Activated naive CD4-positive, alpha-beta T cell treated with Interleukin-2 at 50 U/mL for 16 hours (primary cell): Measurements from ENCODE around the gene AUTS2.

Experiments
- DNase-seq: peaks from one replicate; pipeline ENCODE4 v3.0.0-alpha.2; 2020

The AUTS2 gene

DNA sequence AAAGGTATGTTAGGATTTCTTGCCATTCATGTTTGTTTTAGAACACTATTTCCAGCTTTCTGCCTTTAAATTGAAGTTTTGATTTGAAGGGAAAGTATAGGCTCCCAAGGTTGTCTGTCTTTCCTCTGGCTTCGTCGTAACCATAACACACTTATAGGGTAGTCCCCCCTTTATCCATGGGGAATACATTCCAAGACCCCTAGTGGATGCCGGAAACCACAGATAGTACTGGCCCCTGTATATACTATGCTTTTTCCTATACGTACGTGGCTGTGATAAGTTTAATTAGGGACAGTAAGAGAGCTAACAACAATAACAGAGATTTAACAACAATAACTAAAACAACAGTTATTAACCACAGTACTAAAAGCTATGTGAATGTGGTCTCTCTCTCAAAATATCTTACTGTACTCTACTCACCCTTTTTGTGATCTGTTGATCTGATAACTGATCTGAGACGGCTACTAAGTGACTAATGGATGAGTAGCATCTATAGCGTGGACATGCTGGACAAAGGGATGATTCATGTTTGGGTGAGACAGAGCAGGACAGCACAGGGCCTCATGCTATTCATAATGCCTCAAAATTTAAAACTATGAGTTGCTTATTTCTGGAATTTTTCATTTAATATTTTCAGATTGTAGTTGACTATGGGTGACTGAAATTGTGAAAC lies 273.1 kb downstream of the AUTS2 start:
- no peak for DNase-seq

DNA sequence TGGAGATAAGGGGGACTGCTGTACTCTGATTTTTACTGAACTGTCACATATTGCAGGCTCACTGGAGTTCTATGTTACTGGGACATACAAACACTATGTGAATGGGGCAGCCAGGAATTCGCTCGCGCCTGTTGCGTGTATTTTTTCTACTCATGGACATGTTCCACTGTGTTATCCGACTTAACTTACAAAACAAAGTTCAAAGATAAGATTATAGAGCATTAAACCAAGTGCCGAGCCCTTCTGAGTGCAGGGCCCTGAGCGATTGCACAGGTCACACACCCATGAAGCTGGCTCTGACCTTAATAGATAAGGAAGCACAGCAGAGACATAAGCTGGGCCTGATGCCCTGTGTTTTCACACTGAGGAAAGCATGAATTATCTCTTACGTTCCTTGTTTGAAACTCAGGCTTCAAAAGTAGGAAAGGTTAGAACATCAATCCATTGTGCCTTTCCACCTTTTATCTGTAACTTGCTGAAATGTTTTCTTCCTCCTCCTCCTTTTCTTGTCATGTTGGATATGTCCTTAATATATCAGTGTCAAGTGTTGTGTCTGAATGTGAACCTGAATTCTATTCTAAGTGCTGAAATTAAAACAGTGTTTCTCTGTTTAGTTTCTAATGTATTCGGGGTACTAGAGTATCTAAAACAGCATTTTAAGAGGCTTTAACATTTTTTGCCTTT lies 273.8 kb downstream of the AUTS2 start:
- no peak for DNase-seq

DNA sequence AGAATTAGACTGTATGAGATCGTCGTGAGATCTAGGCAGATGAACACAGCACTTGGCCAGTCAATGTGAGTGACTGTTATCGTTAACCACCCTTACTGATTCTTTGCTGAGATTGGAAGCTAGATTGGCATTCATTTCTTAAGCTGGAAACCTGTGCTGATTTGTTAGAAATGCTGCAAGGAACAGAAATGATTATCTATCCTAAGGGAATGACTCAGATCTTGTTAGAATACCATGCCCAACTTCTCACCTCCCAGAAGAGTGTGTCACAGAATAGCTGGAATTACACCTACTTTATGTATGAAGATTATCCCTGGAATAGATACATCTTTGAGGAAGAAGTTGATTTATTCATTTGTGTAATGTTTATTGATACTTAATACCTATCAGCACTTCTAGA lies 275.2 kb downstream of the AUTS2 start:
- DNase-seq, result no peak

DNA sequence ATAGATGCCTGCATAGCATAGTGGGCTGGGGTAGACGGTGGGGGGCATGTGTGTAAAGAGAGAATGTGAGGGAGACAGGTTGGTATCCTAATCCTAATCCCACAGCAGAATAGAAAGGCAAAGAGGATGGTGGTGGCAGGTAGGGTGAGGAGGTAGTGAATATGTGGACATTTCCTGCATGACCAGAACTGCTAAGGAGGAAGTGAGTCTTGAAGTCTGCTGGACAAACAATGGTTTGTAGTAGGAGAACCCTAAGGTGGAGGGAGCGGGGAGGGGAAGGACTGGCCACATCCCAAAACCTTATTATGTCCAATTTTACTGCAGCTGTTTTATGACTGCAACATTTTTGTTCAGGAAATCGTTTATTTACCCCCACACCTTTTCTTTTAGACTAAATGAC lies 279.7 kb downstream of the AUTS2 start:
- DNase-seq, result no peak

DNA sequence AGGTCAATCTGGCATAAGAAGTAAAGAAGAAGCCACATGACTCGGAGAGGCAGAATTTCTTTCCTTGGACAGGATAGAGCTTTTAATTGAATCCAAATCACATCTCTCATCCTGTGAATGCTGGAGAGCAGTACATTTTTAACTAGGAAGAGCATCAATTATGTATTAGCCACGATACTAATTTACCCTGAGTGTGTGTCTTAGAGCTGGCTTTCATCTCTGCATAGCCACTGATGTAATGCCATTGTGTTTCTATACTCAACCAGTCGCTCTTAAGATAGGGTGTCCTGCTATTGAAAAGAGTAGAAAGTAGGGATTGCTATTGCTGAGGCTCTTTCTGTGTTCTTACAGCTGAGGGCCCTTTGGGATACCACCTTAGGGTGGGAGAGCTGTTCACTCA lies 280.3 kb downstream of the AUTS2 start:
- no peak for DNase-seq

DNA sequence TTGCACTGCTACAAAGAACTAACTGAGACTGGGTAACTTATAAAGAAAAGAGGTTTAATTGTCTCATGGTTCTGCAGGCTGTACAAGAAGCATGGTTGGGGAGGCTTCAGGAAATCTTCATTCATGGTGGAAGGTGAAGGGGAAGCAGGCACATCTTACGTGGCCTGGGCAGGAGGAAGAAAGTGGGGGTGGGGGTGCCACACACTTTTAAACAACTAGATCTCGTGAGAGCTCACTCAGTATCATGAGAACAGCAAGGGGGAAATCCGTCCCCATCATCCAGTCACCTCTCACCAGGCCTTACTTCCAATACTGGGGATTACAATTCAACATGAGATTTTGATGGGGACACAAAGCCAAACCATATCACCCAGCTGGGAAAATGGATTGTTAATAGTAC lies 281.7 kb downstream of the AUTS2 start:
- DNase-seq, result no peak

DNA sequence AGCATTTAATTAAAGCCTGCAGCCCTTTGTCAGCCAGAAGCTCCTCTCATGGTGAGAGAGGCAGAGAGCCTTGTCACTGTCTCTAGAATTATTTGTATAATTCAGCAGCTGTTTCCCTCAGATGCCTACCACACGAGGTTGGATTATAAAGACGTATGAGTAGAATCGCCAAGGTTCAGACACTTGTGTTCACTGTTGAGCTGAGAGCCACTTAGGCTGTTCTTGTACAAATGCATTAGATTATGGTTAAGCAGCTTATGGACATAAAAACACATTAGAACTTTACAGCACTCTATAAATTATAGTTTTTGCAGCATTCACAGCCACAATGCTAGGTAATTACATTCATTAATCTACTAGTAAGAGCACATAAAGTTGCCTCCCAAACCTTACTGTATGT lies 282.6 kb downstream of the AUTS2 start:
- DNase-seq, result no peak

DNA sequence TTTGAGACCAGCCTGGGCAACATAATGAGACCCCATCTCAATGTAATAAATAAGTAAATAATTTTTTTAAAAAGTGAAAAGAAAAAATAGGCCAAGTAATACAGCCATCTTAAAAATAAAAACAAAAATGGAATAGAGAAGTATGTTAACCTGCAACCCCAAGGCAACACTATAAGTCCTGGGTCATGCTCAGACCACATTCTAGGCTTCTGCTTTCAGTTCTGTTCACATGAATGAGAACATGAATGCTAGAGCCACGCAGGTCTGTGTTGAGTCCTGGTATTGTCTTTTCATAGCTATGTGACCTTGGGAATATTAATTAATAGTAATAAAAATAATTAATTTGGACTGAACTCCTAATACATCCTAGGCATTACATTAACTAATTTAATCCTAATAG lies 284.0 kb downstream of the AUTS2 start:
- DNase-seq, result no peak

DNA sequence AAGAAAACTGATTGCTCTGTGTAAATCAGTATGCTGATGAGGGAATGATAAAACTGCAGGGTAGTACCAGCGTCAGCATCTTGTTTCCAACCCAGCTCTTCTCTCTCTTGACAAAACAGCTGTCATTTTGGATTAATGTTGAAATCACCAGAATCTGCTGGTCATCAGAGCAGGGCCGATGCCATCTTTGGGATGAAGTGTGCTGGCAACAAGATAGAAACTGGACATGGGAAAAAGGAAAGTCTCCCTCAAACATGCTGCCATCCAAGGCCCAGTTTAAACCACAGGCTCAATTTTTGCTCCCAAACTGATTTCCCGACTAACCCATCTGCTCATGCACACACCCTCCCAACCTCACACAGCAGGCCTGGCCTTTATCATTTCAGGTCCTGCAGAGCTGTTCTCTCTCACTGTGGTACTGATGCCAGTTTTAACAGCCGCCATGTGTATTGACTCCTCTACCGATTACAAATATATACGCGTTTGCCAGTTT lies 285.2 kb downstream of the AUTS2 start:
- DNase-seq, result no peak

DNA sequence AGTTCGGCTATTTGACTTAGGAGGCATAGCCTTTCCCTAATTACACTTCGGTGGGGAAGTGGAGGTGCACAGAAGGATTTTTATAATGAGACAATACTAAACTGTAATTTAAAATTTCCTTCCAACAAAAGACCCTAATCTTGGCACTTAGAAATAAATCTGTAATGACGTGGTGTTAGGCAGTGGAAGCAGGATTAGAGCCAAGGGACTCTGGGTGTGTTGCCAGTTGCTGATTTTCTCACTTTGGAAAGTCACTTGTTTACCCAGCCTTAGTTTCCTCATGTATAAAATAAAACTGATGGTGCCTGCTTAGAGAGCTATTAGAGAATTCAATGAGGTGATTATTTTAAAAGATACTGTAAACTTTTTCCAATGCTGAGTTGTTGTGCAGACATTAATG lies 287.2 kb downstream of the AUTS2 start:
- DNase-seq, result no peak

DNA sequence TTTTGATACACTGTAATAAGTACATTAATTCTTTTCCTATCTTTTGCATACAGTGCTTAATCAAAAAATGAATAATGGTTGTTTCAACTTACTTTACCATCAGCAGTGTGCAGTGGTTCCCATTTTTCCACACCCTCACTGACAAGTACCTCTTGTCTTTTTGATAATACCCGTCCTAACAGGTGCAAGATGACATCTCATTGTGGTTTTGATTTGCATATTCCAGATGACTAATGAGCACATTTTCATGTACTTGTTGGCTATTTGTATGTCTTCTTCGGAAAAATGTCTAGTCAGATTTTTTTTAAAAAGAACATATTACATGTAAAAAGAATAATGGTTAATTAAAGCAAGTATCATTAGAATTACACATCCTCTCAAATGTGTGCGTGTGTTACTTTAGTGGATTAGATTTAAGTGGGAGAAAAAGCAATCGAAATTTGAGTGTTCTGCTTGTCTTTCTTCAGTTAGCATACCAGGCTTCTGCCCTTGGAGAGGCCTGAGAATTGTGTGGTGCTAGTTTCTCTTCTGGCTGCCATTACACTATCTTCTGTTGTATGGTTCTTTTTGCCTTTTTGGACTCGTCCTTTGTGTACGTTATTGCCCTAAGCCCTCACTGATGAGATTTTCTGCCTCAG lies 291.2 kb downstream of the AUTS2 start:
- DNase-seq, result no peak

DNA sequence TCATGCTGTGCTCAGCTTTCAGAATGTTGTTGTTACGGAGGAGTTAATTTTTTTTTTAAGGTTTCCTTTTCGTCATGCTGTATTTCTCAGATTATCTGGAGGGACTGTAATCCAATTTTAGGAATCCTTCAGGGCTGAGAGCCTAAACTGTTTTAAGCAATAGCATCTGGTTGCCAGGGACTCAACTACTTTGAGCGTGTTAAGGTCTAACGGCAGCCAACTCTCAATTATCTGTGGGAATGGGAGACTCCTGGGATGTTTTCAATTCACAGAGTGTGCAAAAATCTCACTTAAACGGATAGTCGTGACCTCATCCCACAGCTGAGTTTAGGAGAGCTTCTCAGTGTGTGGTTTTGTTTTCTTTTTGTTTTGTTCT lies 291.7 kb downstream of the AUTS2 start:
- no peak for DNase-seq

DNA sequence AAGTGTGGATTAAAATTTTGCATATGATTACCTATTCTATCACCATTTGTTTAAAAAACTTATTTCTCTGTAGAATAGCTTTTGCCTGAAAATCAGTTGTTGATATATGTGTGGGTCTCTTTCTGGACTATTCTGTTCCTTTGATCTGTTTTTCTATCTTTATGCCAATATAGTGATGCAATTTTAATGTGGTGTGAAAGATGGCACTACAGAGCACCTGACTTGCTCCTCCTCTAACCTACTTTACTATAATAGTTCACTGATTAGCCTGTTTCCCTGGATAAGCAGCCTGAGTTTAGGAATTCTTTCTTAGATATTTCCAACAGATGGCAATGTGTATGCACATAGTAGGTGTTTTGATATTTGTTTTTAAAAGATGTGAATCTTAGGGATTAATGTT lies 294.5 kb downstream of the AUTS2 start:
- no peak for DNase-seq

DNA sequence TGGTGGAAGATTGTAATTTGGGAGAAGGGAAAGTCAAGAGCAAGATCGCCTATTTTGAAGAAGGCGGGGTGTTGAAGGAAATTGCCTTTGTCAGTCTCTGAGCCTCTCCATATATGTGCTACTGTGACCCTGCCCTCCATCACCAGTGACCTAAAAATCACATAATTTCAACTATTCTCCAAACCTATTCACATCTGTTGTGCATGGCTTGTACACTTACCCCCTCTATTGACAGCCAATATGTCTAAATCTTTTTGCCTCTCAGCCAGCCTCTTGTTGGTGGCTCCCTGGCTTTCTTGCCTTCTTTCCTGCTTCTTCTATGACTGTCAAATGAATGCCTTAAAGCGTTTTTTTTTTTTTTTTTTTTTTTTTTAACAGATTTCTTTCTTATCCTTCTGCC lies 295.6 kb downstream of the AUTS2 start:
- no peak for DNase-seq

DNA sequence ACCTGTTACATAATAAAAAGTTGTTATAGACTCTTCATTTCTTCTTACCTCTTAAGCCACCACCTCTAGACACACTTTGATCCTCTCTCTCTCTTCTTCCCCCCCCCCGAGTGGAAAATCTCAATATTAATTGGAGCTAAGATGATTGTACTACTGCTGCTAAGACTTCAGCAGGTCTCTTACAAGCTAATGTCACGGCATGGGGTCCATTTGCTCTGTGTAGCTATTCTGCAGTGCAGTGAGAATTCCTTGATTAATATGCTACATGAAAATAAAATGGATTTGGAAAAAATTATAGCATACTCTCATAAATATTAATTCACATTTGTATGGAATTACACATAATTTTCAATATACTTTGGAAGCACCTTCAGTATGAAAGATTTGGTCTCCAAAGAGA lies 297.2 kb downstream of the AUTS2 start:
- no peak for DNase-seq

DNA sequence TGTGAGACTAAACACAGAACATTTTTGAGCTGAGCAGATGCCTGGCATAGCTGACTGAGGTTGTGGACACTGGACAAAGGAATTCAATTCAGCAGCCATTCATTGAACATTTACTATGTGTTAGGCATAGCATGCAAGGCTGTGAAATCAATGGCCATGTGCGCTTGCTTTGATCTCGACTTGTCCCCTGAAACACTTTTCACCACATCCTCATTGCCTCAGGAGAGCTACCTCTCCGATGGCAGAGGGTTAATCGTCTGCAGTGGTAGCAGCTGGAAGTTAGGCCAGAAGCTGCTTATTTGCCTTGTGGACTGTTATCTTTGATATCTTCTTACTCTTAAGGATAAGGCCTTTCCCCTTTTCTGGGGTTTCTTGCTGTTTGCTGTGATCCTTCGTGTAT lies 297.8 kb downstream of the AUTS2 start:
- DNase-seq, result no peak

DNA sequence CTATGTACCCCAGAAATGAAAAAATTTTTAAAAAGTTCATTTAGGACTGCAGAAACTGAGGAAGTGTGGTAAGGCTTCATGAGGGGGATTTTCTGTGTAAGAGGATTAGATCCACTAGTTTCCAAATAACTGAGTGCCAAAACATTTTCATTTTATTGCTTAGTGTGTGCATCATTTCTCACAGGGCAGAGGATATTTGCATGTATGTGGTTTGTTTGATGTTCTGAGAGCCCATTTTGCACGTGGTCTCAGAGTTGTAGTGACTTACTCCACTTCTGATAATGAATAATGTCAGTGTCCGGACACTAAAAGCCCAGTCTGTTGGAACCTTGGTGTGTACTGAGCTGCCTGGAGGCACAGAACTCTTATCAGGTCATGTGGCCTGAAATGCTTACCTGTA lies 299.9 kb downstream of the AUTS2 start:
- no peak for DNase-seq

DNA sequence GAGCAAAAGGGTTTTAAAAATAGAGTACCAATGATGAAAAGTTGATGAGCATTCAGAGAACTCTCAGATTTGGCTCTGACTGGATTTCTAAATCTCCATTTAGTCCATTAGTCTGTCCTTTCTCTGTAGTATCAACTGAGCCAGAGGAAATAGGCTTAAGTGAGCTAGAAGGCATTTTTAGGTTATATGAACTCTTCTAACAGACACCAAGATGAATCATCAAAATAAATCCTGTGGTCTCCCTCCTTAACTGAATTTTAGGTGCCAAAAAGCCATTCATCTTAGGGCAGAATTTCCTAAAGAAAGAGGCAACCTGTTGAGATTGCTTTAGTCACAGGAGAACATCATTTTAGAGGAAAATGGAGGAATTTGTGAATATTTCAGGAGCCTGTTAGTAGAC lies 305.1 kb downstream of the AUTS2 start:
- DNase-seq, result no peak

DNA sequence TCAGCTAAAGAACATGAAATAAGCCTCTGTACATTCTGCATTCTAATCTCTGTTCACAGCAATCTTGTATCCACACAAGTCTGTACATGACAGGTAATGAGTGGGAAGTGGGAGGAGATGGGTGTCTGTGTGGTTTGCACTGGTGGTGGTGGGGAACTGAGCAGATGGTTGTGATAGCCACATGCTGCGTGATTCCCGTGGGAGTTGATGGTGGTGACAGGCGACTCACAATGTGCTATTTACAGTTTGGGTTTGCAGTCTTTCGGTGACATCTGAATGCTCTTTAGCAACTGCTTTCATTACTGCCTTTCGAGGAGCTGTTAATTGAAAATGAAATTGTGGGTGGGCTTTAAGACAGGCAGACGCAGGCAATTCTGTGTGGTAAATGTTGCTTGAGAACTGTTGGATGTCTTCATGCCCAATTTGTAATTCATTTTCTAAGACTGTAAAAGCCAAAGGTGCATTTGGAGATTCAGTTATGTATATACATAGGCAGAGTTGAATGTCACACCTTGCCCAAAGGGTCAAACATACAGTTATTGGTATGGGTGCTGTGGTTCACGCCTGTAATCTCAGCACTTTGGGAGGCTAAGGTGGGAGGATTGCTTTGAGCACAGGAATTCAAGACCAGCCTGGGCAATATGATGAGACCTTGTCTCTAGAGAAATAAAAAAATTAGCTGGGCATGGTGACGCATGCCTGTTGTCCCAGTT lies 308.2 kb downstream of the AUTS2 start:
- no peak for DNase-seq

DNA sequence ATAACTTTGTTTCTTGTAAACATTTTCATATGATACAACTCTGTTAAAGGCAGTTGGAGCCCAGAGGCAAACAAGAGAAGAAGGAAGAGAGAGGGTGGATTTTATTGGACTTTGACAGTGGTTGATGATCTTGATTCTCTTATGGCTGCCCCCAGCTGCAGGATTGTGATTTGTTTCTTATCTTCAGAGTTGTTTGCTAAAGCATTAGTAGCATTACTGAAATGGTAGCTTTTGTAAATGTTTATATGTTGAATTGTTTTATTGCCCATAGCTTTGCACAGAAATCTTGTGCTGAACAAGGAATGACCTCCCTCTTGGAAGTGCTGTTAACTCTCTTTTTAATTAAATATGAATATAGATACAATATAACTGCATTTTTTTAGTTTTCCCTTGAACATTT lies 309.4 kb downstream of the AUTS2 start:
- no peak for DNase-seq

DNA sequence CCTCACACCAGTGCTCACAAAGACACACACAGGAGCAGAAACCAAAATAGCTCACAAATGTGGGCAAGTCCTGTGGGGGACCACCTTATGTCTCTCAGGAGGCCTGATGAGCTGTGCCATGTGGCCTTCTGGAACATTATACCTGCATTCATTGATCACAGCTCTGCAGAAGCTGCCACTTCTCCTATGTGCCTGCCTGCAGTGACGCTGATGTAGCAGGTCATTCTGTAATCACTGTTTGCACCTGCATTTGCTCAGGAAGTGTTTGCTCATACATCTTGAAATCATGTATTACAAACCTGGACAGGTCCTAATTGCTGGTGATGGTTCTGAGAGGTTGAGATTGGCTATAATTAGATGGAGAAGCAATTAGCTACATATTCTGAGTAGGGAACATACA lies 310.2 kb downstream of the AUTS2 start:
- DNase-seq, result no peak

DNA sequence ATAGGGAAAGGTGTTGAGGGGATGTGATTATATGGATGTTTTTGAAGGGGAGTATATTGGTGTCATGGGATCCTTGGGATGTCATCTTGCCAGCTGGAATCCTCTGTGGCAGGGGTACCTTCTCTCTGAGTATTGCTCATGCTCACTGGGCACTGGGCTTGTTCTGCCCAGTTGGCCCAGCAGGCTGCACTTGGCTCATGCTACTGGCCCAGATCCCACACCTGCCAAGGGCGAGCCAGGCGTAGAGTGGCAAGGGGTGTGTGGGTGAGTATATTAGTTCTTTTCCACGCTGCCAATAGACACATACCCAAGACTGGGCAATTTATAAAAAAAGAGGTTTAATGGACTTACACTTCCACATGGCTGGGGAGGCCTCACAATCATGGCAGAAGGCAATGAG lies 311.9 kb downstream of the AUTS2 start:
- DNase-seq, result no peak

DNA sequence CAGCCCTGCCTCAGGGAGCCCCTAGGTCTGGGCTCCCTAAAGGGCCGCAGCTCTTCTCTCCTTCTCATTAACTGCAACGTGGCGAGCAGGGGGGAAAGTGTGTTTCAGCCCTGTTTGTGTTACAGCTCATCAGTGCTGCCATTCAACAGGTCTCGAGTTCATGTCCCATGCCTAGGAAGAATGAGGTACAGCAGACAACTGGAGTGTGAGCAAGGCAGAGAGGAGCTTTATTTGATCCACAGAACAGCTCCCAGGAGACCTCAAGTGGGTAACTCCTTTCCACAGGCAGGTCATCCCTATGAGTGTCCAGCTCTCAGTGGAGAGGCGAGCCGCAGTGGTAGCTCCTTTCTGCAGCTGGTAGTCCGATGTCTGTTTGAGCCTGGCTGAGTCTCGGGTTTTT lies 313.1 kb downstream of the AUTS2 start:
- DNase-seq, result no peak

DNA sequence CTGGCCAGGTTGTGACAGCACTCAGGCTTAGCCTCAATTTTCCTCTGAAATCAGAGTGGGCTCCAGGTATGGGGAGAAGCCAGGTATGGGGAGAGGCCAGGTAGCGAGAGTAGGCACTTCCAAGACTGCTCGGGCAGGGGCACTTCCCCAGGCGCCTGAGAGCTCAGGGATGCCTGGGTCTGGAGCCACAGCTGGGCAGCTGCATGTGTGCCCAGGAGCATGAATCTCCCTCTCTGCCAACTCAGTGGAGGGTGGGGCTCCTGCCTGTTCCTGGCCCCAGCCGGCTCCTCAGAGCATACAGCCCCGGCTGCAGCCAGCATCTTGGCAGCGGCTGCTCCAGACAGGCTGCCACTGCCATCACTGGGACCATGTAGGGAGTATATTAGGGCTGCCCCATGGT lies 313.9 kb downstream of the AUTS2 start:
- no peak for DNase-seq
